B cell (primary cell): ENCODE results near the gene LAYN.

ENCODE experiments used
- CTCF ChIP-seq: fragments of 200-600 bp; IDR thresholded peaks from one replicate; pipeline ENCODE4 v1.8.0; 2022; ENCODE audit warnings: antibody characterized with exemption, mild to moderate bottlenecking
- EZH2 ChIP-seq: IDR thresholded peaks from 2 replicates; pipeline ENCODE4 v1.6.1; 2012; ENCODE audit warnings: borderline replicate concordance, low read depth, mild to moderate bottlenecking, moderate library complexity, low read length; ENCODE audit not compliant: insufficient read depth, poor library complexity, severe bottlenecking

GRCh38 chr11:111589886-111590499, 49.5 kb downstream of the LAYN start:
- no peak for TF ChIP-seq CTCF
- no peak for TF ChIP-seq EZH2
